H4 (cell line): ENCODE results near the gene RBFOX2. TPM values are rescaled to one million over a fixed set of nuclear protein-coding genes. Genes with fewer than 3 reads are reported as not detected.

Experiments used
- DNase-seq: peaks from one replicate; pipeline ENCODE4 v3.0.0-alpha.2; 2015; ENCODE audit warnings: low spot score
- total RNA-seq: library from RNA; depleted of rRNA; stranded (reverse); fragments of >200 nt; shearing (Covaris generic); gene quantifications from 2 replicates; pipeline ENCODE4 v1.2.3, GENCODE V29; 2014

RBFOX2 gene
- total RNA-seq, 1 experiment from 2014 or later: 55.3 TPM

- DNase-seq: no peak
These were observed 90.4 kb downstream of the RBFOX2 start for GRCh38 chr22:35938226-35938625.

- DNase-seq: peak; percentile 53
These were observed 97.7 kb downstream of the RBFOX2 start for GRCh38 chr22:35930933-35931332.

GRCh38 chr22:35928285-35928798, 100.3 kb downstream of the RBFOX2 start:
- DNase-seq: no peak

GRCh38 chr22:35923026-35923425, 105.6 kb downstream of the RBFOX2 start:
- DNase-seq: no peak

- DNase-seq: peak; percentile 88
These were observed 106.8 kb downstream of the RBFOX2 start for GRCh38 chr22:35921777-35922176.

GRCh38 chr22:35921044-35921443, 107.6 kb downstream of the RBFOX2 start:
- no peak for DNase-seq

- DNase-seq: no peak
These were observed 109.6 kb downstream of the RBFOX2 start for GRCh38 chr22:35919002-35919542.

GRCh38 chr22:35918456-35918855, 110.2 kb downstream of the RBFOX2 start:
- DNase-seq: no peak

GRCh38 chr22:35917651-35918050, 111.0 kb downstream of the RBFOX2 start:
- no peak for DNase-seq

- DNase-seq: no peak
These were observed 113.1 kb downstream of the RBFOX2 start for GRCh38 chr22:35915477-35916013.

- DNase-seq: peak; percentile 88
These were observed 113.8 kb downstream of the RBFOX2 start for GRCh38 chr22:35914665-35915476.

GRCh38 chr22:35914357-35914664, 114.3 kb downstream of the RBFOX2 start:
- DNase-seq: no peak

- DNase-seq: no peak
These were observed 114.7 kb downstream of the RBFOX2 start for GRCh38 chr22:35913925-35914324.

- no peak for DNase-seq
These were observed 116.0 kb downstream of the RBFOX2 start for GRCh38 chr22:35912658-35913057.

GRCh38 chr22:35911877-35912276, 116.7 kb downstream of the RBFOX2 start:
- DNase-seq: no peak

GRCh38 chr22:35910926-35911325, 117.7 kb downstream of the RBFOX2 start:
- DNase-seq: no peak

GRCh38 chr22:35910003-35910769, 118.4 kb downstream of the RBFOX2 start:
- no peak for DNase-seq

- DNase-seq: no peak
These were observed 122.7 kb downstream of the RBFOX2 start for GRCh38 chr22:35905894-35906293.

GRCh38 chr22:35904752-35905151, 123.9 kb downstream of the RBFOX2 start:
- no peak for DNase-seq

GRCh38 chr22:35904336-35904692, 124.3 kb downstream of the RBFOX2 start:
- no peak for DNase-seq

GRCh38 chr22:35903571-35904335, 124.9 kb downstream of the RBFOX2 start:
- no peak for DNase-seq
